NK-92 treated with Interleukin-12 subunit alpha and Interleukin-12 subunit beta, amount 100 ng/mL, for 24 hours (cell line): Measurements from ENCODE around the gene PAQR4.

Source experiments
- DNase-seq: peaks from one replicate; lab custom pipeline; 2025; lab: John Stamatoyannopoulos, UW

Gene PAQR4

GRCh38 chr16:3004781-3005284 is 35.7 kb downstream of the PAQR4 start:
- no peak for DNase-seq

- DNase-seq, result no peak
Measured at GRCh38 chr16:3007059-3007956, 38.2 kb downstream of the PAQR4 start.

GRCh38 chr16:3007957-3008689 is 39.0 kb downstream of the PAQR4 start:
- no peak for DNase-seq

- no peak for DNase-seq
Measured at GRCh38 chr16:3008690-3009037, 39.5 kb downstream of the PAQR4 start.

- no peak for DNase-seq
Measured at GRCh38 chr16:3009568-3010390, 40.6 kb downstream of the PAQR4 start.

GRCh38 chr16:3010510-3010909 is 41.4 kb downstream of the PAQR4 start:
- no peak for DNase-seq

GRCh38 chr16:3012246-3012645 is 43.1 kb downstream of the PAQR4 start:
- DNase-seq, result no peak

GRCh38 chr16:3012828-3013420 is 43.8 kb downstream of the PAQR4 start, which contains the start of gene CLDN9:
Gene CLDN9, plus strand, starts transcription at chr16:3012923. Its CDS starts 440 bp downstream, at chr16:3013363.
- no peak for DNase-seq

GRCh38 chr16:3013491-3013951 is 44.4 kb downstream of the PAQR4 start:
- no peak for DNase-seq

GRCh38 chr16:3013998-3014690 is 45.0 kb downstream of the PAQR4 start:
- DNase-seq, result no peak

- no peak for DNase-seq
Measured at GRCh38 chr16:3014971-3015370, 45.8 kb downstream of the PAQR4 start.

GRCh38 chr16:3015865-3016521 is 46.8 kb downstream of the PAQR4 start:
- no peak for DNase-seq

GRCh38 chr16:3017344-3017743 is 48.2 kb downstream of the PAQR4 start:
- no peak for DNase-seq

GRCh38 chr16:3017794-3018506 is 48.8 kb downstream of the PAQR4 start, which contains the start of gene CLDN6:
Gene CLDN6, minus strand, starts transcription at chr16:3018183. Its CDS starts 2,162 bp downstream, at chr16:3016021.
- no peak for DNase-seq

GRCh38 chr16:3019594-3020246 is 50.6 kb downstream of the PAQR4 start:
- no peak for DNase-seq

GRCh38 chr16:3020247-3020603 is 51.1 kb downstream of the PAQR4 start, which contains the start of gene TNFRSF12A:
Gene TNFRSF12A, plus strand, starts transcription at chr16:3020368. Its CDS starts 30 bp downstream, at chr16:3020398.
- peak; percentile 61 for DNase-seq

GRCh38 chr16:3020604-3021448 is 51.7 kb downstream of the PAQR4 start:
- no peak for DNase-seq
